Stimulated activated CD4-positive, alpha-beta T cell treated with anti-CD3 and anti-CD28 coated beads, Interleukin-4, amount 100 ng/mL, for 24 hours (primary cell): ENCODE data around the gene COL4A4.
"Not testable (repeated sequence)": the region's sequence is repeated elsewhere in the genome, so short reads cannot be mapped to it uniquely, and the experiment has no call there.

ENCODE experiments used
- DNase-seq: peaks from one replicate; pipeline ENCODE4 v3.0.0-alpha.2; 2020

The COL4A4 gene

GRCh38 chr2:227106845-227107759 lies 56.9 kb downstream of the COL4A4 start:
- peak; percentile 44 for DNase-seq

- no peak for DNase-seq
These were observed 60.4 kb downstream of the COL4A4 start for GRCh38 chr2:227103583-227103982.

DNA sequence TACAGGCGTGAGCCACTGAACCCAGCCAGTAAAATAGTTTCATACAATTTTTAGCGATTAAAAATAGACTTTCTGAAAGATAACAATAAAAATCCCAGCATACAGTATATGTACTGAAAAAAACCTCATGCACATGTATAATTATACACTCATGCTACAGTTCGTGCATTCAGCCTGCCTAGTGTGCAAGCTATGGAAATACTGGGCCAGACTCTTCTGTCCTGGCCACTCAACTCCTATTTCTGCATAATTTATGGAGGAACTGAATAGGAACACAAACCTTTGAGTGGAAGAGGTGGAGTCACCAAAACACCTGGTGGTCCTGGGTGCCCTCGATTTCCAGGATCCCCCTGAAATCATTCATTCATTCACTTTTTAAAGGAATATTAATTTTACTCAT lies 64.7 kb downstream of the COL4A4 start:
- no peak for DNase-seq

DNA sequence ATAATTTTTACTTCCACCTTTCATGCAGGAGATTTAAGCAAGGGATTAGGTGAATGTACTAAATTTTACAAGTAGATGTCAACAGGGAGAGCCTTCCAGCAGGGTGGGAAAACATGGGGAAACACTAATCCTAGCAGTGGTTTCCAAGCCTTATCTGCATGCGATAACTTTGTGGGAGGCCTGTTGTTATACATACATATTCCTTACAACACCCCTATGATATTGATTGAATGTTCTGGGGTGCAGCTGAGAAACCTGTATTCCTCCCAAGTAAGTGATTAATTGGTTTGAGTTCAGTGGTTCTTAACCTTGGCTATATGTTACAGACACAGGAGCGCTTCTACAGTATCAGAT lies 65.9 kb downstream of the COL4A4 start:
- no peak for DNase-seq

DNA sequence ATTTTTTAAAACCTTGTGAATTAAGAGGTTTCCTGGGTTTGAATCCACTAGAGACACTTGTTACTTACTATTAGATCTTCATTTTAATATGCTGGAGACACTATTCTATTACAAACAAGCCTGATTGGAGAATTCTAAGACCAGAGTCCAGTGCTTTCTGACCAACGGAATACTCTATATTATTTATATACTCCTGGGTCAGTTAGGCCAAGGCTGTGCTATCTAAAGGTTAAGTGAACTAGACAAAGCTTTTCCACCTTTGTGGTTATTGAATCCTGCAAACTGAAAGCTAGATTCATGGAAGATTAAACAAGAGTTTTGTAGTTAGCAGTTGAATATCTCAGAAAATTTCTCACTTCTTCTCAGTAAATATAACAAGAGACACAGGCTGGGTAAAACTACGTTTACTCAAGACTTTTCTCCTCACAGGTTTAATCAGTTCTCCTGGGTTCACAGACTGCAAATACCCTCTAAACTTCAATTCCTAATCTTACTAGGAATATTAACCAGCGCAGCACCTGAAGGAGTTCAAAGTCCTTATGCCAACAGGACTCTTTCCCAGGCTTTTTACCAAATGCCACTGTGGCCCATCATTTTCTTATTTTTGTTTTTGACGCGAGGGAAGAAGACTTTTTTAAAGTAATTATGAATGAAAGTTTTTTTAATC lies 66.4 kb downstream of the COL4A4 start:
- no peak for DNase-seq

DNA sequence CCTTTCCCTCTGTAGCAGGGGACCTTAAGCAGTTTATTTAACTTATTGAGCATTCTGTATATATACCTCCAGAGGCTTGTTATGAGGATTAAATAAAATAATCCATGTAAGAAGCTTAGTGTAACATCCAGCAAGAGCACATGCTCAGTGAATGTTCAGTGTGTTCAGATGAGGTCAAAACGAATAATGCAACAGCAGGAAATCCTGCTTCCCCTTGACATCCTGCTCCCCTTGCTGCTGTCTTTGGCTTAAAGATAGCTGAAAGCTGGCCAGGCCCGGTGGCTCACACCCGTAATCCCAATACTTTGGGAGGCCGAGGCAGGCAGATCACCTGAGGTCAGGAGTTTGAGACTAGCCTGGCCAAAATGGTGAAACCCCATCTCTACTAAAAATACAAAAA lies 68.7 kb downstream of the COL4A4 start:
- no peak for DNase-seq

DNA sequence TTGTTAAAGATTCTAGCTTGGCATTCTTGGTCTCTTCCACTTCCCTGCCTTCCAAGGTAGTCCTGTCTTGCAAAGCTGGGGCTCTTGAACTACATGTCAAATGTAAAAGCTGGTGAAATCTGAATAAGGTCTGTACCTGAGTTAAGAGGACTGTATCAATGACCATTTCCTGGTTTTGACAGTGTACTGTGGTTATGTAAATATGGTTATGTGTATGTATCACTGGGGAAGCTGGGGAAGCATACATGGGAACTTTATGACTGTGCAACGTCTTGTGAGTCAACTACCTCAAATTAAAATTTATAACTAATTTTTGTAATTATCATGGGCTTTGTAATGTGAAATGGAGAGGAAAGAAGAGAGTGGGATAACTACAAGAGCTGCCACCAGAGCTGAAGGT lies 81.7 kb downstream of the COL4A4 start:
- no peak for DNase-seq

DNA sequence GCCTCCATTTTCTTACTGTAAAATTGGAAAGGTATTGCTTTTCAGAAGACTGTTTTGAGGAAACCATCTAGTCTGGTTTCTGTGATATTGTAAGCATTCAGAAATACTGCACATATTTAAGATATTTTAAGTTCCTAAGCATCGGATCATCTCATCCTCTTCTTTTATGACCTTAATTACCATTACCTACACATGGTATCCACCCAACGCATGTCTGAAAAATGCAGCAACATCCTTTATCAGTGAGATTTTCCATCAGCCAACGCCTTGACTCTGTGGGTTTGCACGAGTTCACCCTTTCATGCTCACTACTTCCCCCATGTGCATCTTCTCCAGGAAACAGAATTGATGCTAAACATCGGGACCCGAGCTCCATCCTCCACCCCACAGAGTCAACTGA lies 84.3 kb downstream of the COL4A4 start:
- no peak for DNase-seq

GRCh38 chr2:227065065-227065464 lies 98.9 kb downstream of the COL4A4 start:
- DNase-seq, result not testable (repeated sequence)

- no peak for DNase-seq
These were observed 105.1 kb downstream of the COL4A4 start for GRCh38 chr2:227058888-227059399.

GRCh38 chr2:227057743-227058447 lies 106.1 kb downstream of the COL4A4 start:
- no peak for DNase-seq

- no peak for DNase-seq
These were observed 106.9 kb downstream of the COL4A4 start for GRCh38 chr2:227057060-227057459.

GRCh38 chr2:227054006-227054405 lies 110.0 kb downstream of the COL4A4 start:
- no peak for DNase-seq

DNA sequence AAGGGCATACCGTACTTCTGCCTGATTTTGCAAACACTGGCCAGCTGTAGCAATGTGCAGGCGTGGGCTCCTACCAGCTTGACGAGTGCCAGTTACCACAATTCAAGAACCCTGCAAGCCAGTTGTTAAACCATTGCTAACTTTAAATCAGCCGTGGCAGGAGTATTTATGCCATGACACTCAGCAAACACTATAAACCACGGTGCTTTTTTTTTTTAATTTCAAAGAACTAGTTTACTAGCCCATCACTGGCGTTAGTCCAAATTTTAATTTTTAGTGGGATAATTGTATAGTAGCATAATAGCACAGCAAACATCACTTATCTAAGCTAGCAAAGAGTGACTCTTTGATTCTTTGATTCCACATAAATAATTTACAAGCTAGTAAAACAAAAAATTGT lies 111.1 kb downstream of the COL4A4 start:
- no peak for DNase-seq

DNA sequence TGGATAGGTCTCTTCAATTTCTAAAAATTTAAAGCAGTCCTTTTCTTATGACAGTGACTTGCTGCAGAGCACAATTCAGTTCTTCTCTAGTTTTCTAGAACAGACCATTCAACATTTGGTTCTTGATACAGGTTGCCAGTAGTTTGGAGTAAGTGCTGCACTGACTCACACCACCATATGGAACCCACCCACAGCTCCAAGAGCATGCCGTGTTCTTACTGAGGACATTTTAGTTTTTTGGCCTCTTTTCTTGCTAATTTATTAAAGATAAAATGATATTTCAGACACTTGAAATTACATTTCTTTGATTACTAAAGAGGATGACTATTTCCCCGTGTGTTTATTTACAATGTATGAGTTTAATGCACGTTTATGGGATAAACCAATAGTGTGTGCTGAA lies 120.0 kb downstream of the COL4A4 start:
- no peak for DNase-seq

DNA sequence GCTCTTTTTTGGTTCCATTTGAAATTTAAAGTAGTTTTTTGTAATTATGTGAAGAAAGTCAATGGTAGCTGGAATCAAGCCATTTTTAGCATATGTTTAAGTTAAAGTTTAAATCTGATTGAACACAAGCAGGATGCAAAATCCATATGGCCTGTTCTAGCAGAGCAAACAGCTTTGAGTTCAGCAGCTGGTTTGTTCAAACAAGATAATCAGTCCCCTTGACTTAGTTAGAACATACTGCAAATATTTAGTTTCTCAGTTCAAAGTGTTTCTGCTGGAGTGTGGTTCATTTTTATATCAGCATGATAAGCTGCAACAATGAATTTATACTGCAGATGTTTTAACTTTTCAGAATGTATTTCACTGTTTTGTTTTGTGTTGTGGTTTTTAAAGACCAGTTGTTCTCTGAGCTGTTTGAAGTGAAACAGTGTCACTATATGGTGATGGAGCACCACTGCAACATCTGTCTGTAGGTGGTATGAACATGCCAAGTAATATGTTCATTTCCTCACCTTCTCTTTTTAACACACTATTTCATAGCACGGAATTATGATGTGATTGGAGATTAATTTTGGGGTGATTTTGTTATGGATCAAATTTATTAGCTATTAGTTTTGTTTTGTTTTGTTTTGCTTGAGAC lies 125.3 kb downstream of the COL4A4 start:
- DNase-seq, result no peak

DNA sequence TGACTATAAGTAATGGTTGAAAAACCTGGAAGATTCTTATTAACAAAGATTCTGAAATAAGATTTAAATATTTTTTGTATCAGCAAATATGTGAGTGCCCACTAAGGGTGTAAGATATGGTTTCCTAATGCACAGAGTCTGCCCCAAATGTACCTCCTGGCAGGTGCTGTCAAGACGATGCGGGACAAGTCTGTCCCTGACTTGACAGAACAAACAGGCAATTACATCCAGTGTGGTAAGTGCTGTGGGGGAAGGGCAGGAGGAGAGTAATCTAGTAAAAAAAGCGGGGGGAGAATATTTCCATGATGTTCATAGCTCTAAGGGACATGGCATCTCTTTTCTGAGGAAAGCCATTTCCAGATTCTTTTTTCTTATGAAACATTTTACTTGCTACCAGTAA lies 127.5 kb downstream of the COL4A4 start:
- no peak for DNase-seq

DNA sequence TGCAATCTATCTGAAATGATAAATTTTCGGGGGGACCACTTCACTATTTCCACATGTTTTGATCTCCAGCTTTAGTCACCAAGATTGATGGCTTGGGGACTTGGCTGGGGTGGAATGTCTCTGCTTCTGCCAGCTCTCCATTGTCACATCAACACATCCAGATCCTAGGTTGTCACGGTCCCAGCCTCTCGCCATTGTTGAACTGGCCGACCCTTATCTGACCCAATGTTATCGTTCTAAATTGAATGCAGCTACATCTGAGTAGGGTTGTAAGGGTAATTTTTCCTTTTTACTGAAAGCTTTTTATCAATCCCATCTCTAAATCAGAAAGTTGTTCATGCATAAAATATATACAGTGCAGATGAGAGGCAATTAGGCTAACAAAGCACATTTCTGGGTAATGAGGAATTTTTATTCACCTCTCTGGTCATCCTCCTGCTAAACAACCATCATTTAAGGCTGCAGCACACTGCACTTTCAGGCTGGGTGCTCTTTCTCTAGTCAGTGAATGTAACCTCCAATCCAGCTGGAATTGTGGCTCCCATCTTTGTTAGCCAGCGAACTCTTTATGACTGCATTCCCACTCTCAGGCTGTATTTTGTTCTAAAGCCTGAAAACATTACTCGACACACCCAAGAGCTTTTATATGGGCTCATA lies 128.2 kb downstream of the COL4A4 start:
- DNase-seq, result no peak

DNA sequence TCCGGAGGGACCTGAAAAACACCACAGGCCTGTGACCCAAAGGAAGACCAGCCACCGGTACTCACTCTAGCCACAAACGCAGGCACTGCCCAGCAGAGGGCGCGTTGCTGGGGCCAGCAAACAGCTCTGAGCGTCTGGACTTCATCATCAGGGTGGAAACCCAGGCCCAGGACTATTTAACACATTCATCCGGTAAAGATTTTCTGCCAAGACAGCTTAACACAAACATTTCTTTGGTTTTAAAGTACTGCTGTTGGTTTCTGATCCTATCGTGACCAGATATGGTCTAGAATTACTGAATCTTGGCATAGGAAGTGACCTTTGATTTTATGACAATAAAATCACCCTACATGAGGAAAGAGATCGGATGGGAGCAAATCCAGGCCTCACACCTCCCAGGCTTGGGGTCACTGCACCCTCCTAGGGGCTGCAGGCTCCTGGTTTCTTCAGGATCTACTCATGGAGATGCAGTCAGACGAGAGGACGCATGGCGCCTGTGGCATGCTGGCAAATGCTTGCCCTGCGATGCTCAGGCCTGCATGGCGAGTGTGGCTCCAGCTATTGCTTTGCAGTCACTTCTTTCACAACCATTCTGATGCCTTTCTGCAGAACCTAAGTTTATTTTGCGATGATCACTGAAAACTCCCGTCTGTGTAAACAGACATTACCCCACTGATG lies 130.4 kb downstream of the COL4A4 start:
- DNase-seq, result peak; percentile 14

- DNase-seq, result no peak
These were observed 132.6 kb downstream of the COL4A4 start for GRCh38 chr2:227031379-227031778.

DNA sequence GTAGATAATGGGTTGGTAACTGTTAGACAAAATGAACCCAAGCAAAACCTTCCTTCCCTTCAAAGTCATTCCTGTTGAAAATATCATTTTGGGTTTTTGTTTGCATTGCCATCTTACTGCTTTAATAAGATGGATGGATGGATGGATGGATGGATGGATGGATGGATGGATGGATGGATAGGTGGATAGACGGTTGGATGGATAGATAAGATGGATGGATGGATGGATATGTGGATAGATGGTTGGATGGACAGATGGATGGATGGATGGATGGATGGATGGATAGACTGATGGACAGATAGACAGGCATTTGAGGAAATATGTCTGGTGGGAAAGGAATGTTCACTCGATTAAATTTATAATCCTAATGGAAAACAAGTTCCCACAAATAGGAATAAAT lies 133.2 kb downstream of the COL4A4 start:
- no peak for DNase-seq
